GM06990 (cell line): ENCODE measurements around the gene CCDC51.

Source experiments
- DNase-seq: peaks from one replicate; pipeline ENCODE4 v3.0.0-alpha.2; 2011; ENCODE audit not compliant: insufficient read length; ENCODE audit errors: extremely low read depth
- H3K27me3 ChIP-seq: replicated peaks from 2 replicates; pipeline ENCODE4 v1.6.0; 2011; ENCODE audit warnings: low read length; ENCODE audit not compliant: control insufficient read depth, insufficient read depth
- H3K36me3 ChIP-seq: 2 replicates; pipeline ENCODE4 v1.5.1; 2011; ENCODE audit warnings: low read length; ENCODE audit not compliant: control insufficient read depth, insufficient read depth
- H3K4me3 ChIP-seq: replicated peaks from 2 replicates; pipeline ENCODE4 v1.5.1; 2011; ENCODE audit warnings: low read depth, mild to moderate bottlenecking, control low read depth, low read length
- TF ChIP-seq, protein P1 (sequence below): IDR thresholded peaks from 2 replicates; pipeline ENCODE4 v1.5.1; 2011; ENCODE audit warnings: low read length, control low read depth, mild to moderate bottlenecking, inconsistent platforms; ENCODE audit not compliant: insufficient read depth, poor library complexity, severe bottlenecking

Gene CCDC51

DNA sequence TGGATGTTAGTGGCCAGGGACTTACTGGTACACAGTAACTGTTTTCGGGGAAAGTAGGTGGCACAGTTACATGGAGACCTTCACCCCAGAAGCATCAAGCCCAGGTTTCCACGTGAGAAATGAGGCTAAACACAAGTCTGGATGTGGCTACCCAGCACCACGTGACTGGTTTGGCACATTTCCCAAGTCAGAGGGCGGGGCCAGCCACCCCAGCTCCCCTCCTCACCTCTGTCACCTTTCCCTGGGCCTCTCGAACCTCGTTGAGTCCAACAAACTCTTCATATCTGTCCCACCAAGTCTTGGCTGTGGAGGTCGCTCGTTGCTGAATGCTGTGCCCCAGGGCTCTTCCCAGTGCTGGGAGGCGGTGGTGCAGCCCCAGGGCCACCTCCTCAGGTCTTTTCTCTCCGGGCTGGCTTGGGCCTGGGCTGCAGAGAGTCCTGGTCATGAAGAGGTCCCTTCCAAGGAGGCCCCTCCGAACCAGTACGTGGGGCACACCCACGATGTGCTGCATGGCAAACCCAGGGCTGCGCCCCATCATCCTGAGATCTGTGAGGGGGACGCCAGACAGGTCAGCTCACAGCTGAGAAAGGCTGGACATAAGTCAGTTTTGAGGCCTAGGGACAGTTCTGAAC is 5.2 kb downstream of the CCDC51 start:
- TF ChIP-seq, protein P1, sequence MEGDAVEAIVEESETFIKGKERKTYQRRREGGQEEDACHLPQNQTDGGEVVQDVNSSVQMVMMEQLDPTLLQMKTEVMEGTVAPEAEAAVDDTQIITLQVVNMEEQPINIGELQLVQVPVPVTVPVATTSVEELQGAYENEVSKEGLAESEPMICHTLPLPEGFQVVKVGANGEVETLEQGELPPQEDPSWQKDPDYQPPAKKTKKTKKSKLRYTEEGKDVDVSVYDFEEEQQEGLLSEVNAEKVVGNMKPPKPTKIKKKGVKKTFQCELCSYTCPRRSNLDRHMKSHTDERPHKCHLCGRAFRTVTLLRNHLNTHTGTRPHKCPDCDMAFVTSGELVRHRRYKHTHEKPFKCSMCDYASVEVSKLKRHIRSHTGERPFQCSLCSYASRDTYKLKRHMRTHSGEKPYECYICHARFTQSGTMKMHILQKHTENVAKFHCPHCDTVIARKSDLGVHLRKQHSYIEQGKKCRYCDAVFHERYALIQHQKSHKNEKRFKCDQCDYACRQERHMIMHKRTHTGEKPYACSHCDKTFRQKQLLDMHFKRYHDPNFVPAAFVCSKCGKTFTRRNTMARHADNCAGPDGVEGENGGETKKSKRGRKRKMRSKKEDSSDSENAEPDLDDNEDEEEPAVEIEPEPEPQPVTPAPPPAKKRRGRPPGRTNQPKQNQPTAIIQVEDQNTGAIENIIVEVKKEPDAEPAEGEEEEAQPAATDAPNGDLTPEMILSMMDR = no peak
- Histone ChIP-seq H3K36me3 (peaks cover 13% of the 10 kb centered on the region), H3K27me3 (no peaks in the 10 kb centered on the region), H3K4me3 (no peak overlapping the region)
- no peak for DNase-seq

- H3K4me3 ChIP-seq = no peak overlapping the region
- DNase-seq = no peak
- TF ChIP-seq, protein P1 = no peak
- H3K27me3 ChIP-seq = no peaks in the 10 kb centered on the region
- H3K36me3 ChIP-seq = peaks cover 13% of the 10 kb centered on the region
Measured at GRCh38 chr3:48433472-48434118, 6.3 kb downstream of the CCDC51 start.

- no peak overlapping the region for H3K4me3 ChIP-seq
- H3K36me3 ChIP-seq = peaks cover 13% of the 10 kb centered on the region
- no peak for DNase-seq
- no peaks in the 10 kb centered on the region for H3K27me3 ChIP-seq
- TF ChIP-seq, protein P1 = peak; percentile 31
Measured at GRCh38 chr3:48432411-48433371, 7.2 kb downstream of the CCDC51 start.

DNA sequence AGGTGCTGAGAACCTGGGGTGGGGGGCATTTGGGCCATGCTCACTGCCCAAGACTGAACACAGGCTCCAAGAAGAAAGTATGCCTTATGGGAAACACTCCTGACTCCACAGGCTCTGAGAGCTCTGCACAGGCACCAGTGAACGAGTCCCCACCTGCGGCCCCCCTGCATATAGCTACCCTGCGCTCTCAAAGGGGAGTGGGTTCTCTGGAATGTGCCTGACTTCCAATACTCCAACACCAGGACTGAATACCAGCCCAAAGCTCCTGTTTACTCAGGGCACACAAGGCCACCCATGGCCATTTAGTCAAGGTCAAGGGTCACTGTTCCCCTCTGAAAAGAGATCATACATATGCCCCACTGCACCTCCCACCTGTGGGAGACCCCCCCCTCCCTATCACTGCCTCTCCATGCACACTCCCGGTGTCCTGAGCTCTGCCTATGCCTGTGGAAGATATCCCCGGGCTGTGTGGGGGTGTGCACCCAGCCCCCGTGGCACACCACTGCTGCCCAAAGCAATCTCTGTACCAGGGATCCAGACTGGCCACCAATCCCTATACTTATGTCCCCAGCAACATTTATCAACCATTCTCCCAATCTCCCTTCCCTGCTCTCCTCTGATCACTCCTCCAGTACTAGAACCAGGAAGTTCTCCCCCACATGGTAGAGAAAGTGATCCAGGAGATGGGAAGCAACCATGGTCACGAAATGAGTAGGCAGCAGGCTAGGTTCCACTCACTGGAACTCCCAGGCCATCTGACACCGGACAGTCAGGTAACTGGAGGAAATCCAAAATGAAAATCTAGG is 8.5 kb downstream of the CCDC51 start:
- Histone ChIP-seq H3K36me3 (peaks cover 13% of the 10 kb centered on the region), H3K4me3 (no peak overlapping the region), H3K27me3 (no peaks in the 10 kb centered on the region)
- DNase-seq = no peak
- TF ChIP-seq, protein P1 = no peak

DNA sequence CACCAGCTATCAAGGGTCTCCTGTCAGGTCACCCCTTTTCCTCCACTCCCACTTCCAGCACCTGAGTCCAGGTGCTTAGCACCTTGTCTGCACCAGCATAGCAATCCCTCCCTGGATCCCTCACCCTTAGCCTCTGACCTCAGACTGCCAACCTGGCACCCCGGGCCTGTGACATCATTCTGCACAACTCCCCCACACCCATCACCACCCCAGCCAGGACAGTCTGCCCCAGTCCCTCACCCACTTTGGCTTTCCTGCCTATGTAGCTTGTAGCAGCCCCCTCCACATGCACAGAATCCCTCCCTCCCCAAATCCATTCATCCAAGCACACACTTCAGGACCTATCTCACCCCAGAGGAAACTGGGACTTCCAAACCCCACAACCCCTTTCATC is 9.2 kb downstream of the CCDC51 start:
- no peaks in the 10 kb centered on the region for H3K27me3 ChIP-seq
- H3K4me3 ChIP-seq = no peak overlapping the region
- DNase-seq = no peak
- peaks cover 13% of the 10 kb centered on the region for H3K36me3 ChIP-seq
- TF ChIP-seq, protein P1 = no peak
